Measurements from ENCODE around the gene CMPK2. TPM values are rescaled to one million over a fixed set of nuclear protein-coding genes. Genes with fewer than 3 reads are reported as not detected.

Gene CMPK2
- total RNA-seq, 1 experiment from 2014 or later = 0.69 TPM

GRCh38 chr2:6888724-6889123 lies 23.0 kb upstream of the CMPK2 start:
- Histone ChIP-seq H3K27me3 (ENCODE audit: control insufficient read depth, insufficient read depth, low read length) (no peaks in the 10 kb centered on the region), H3K36me3 (replicated peaks; ENCODE audit: control insufficient read depth, insufficient read depth, low read length) (no peaks in the 10 kb centered on the region), H3K4me3 (ENCODE audit: insufficient read depth, low read depth, low read length) (no peak overlapping the region)
- DNase-seq = no peak

DNA sequence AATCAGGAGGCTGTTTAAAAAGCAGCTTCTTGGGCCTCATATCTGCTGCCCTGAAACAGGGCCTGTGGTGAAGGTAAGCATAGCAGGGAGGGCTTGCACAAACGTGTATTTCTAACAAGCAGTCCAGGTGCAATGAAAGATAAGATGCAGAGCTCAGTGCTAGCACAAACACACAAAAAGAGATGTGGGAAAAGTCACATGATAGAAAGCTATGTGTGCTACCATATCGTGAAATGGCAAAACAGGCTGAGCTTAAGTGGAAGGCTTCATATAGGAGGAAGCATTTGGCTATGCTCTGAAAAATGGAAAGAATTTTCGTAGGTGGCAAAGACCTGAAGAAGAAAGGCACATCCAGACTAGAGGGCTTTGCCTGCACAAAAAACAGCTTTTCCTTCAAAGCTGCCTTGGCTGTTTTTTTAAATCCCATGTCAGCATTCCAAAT lies 22.1 kb upstream of the CMPK2 start:
- Histone ChIP-seq H3K36me3 (replicated peaks; ENCODE audit: control insufficient read depth, insufficient read depth, low read length) (no peaks in the 10 kb centered on the region), H3K4me3 (ENCODE audit: insufficient read depth, low read depth, low read length) (no peak overlapping the region), H3K27me3 (ENCODE audit: control insufficient read depth, insufficient read depth, low read length) (no peaks in the 10 kb centered on the region)
- no peak for DNase-seq

DNA sequence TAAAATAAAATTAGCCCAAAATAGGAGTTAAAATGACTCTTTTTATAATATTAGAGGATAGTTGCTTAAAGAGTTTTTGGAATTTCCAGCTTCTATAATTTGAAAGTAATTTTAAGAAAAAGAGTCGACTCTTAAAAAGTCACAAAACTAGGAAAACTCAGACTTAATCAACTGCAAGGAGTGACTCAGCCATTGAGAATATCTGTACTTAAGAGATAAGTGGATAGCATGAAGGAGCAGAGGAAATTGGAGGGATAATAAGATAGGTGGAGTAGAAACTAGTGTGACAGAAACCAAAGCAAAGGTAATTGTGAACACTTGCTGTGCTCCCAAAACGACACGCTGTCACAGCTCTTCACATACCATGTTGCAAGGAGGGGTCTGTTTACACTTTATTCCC lies 20.3 kb upstream of the CMPK2 start:
- Histone ChIP-seq H3K4me3 (ENCODE audit: insufficient read depth, low read depth, low read length) (no peak overlapping the region), H3K36me3 (replicated peaks; ENCODE audit: control insufficient read depth, insufficient read depth, low read length) (no peaks in the 10 kb centered on the region), H3K27me3 (ENCODE audit: control insufficient read depth, insufficient read depth, low read length) (no peaks in the 10 kb centered on the region)
- DNase-seq = no peak

GRCh38 chr2:6885551-6885950 lies 19.8 kb upstream of the CMPK2 start:
- no peak for DNase-seq
- Histone ChIP-seq H3K27me3 (ENCODE audit: control insufficient read depth, insufficient read depth, low read length) (no peaks in the 10 kb centered on the region), H3K4me3 (ENCODE audit: insufficient read depth, low read depth, low read length) (no peak overlapping the region), H3K36me3 (replicated peaks; ENCODE audit: control insufficient read depth, insufficient read depth, low read length) (no peaks in the 10 kb centered on the region)

- DNase-seq = no peak
- Histone ChIP-seq H3K36me3 (replicated peaks; ENCODE audit: control insufficient read depth, insufficient read depth, low read length) (no peaks in the 10 kb centered on the region), H3K27me3 (ENCODE audit: control insufficient read depth, insufficient read depth, low read length) (no peaks in the 10 kb centered on the region), H3K4me3 (ENCODE audit: insufficient read depth, low read depth, low read length) (no peak overlapping the region)
Measured at GRCh38 chr2:6883448-6884122, 17.9 kb upstream of the CMPK2 start.

- Histone ChIP-seq H3K36me3 (replicated peaks; ENCODE audit: control insufficient read depth, insufficient read depth, low read length) (no peaks in the 10 kb centered on the region), H3K4me3 (ENCODE audit: insufficient read depth, low read depth, low read length) (no peak overlapping the region), H3K27me3 (ENCODE audit: control insufficient read depth, insufficient read depth, low read length) (no peaks in the 10 kb centered on the region)
- DNase-seq = no peak
Measured at GRCh38 chr2:6881516-6881915, 15.8 kb upstream of the CMPK2 start.

GRCh38 chr2:6881046-6881445 lies 15.3 kb upstream of the CMPK2 start:
- H3K36me3 ChIP-seq (replicated peaks; ENCODE audit: control insufficient read depth, insufficient read depth, low read length) = no peaks in the 10 kb centered on the region
- DNase-seq = no peak

DNA sequence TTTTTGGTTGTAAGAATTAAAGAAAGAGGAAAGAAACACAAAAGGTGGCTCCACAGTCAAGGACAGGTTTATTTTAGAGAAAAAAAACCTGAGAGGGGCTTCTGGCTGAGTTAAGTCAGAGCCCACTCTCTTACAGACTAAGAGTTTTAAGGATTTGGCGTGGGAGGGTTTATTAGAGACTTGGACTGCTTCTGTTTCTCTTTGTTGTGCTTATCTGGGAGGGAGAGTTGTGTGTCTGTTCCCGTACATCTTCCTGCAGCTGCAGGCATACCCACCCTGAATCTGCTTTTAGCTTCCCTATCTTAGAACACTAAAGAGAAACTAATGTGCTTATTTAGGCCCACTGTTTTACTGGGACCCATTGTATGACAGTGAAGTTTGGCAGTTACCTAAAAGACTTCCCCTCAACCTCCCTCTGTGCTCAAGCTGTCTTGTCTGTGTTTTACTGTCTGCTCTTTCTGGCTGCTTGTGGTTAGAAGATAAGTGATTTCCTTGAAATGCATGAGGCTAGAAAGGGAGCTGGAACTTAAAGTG lies 14.6 kb upstream of the CMPK2 start:
- DNase-seq = no peak
- no peaks in the 10 kb centered on the region for H3K27me3 ChIP-seq (ENCODE audit: control insufficient read depth, insufficient read depth, low read length)
- H3K36me3 ChIP-seq (replicated peaks; ENCODE audit: control insufficient read depth, insufficient read depth, low read length) = no peaks in the 10 kb centered on the region
- no peak overlapping the region for H3K4me3 ChIP-seq (ENCODE audit: insufficient read depth, low read depth, low read length)

More at GRCh38 chr2:6881046-6881445, 15.3 kb upstream of the CMPK2 start:
- H3K4me3 ChIP-seq (ENCODE audit: insufficient read depth, low read depth, low read length) = no peak overlapping the region
- H3K27me3 ChIP-seq (ENCODE audit: control insufficient read depth, insufficient read depth, low read length) = no peaks in the 10 kb centered on the region

DNA sequence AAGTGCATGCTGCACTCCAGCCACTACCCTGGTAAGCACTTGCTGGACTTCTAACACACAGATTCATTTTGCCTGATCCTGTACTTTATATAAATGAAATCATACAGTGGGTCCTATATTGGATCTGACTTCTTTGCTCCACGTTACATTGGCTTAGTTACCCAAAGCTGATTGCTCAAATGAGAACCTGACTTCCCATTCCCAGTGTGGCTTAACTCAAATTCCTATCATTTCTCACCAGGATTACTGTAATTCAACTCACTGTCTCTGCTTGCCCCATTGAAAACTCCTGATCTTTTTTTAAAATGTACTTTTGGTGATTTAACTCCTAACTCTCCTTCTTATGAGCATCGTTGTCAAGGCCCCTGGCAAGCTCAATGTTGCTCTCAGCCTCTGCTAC lies 13.3 kb upstream of the CMPK2 start:
- no peaks in the 10 kb centered on the region for H3K27me3 ChIP-seq (ENCODE audit: control insufficient read depth, insufficient read depth, low read length)
- no peak for DNase-seq
- no peak overlapping the region for H3K4me3 ChIP-seq (ENCODE audit: insufficient read depth, low read depth, low read length)
- no peaks in the 10 kb centered on the region for H3K36me3 ChIP-seq (replicated peaks; ENCODE audit: control insufficient read depth, insufficient read depth, low read length)

- Histone ChIP-seq H3K4me3 (ENCODE audit: insufficient read depth, low read depth, low read length) (no peak overlapping the region), H3K27me3 (ENCODE audit: control insufficient read depth, insufficient read depth, low read length) (no peaks in the 10 kb centered on the region), H3K36me3 (replicated peaks; ENCODE audit: control insufficient read depth, insufficient read depth, low read length) (no peaks in the 10 kb centered on the region)
- DNase-seq = no peak
Measured at GRCh38 chr2:6878549-6878948, 12.8 kb upstream of the CMPK2 start.

GRCh38 chr2:6877402-6878304 lies 11.9 kb upstream of the CMPK2 start, which contains the start of gene RSAD2:
Gene RSAD2 (plus strand): TSS chr2:6877777. CDS start chr2:6877801, 24 bp downstream.
- no peak for DNase-seq
- Histone ChIP-seq H3K36me3 (replicated peaks; ENCODE audit: control insufficient read depth, insufficient read depth, low read length) (no peaks in the 10 kb centered on the region), H3K4me3 (ENCODE audit: insufficient read depth, low read depth, low read length) (no peak within 1 kb of the TSS), H3K27me3 (ENCODE audit: control insufficient read depth, insufficient read depth, low read length) (no peaks in the 10 kb centered on the region)

GRCh38 chr2:6876309-6876708 lies 10.6 kb upstream of the CMPK2 start:
- DNase-seq = no peak
- Histone ChIP-seq H3K36me3 (replicated peaks; ENCODE audit: control insufficient read depth, insufficient read depth, low read length) (no peaks in the 10 kb centered on the region), H3K27me3 (ENCODE audit: control insufficient read depth, insufficient read depth, low read length) (no peaks in the 10 kb centered on the region), H3K4me3 (ENCODE audit: insufficient read depth, low read depth, low read length) (no peak overlapping the region)

DNA sequence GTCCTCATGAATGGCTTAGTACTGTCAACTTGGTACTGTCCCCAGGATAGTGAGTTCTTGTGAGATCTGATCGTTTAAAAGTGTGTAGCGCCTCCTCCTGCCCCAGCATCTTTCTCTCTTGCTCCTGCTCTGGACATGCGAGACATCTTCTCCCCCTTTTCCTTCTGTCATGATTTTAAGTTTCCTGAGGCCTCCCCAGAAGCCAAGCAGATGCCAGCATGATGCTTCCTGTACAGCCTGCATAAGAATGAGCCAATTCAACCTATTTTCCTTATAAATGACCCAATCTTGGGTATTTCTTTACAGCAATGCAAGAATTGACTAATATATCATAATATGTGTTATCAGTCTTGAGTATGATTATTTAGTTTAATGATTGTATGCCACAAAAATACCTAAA lies 8.3 kb upstream of the CMPK2 start:
- no peak for DNase-seq
- no peaks in the 10 kb centered on the region for H3K36me3 ChIP-seq (replicated peaks; ENCODE audit: control insufficient read depth, insufficient read depth, low read length)

DNA sequence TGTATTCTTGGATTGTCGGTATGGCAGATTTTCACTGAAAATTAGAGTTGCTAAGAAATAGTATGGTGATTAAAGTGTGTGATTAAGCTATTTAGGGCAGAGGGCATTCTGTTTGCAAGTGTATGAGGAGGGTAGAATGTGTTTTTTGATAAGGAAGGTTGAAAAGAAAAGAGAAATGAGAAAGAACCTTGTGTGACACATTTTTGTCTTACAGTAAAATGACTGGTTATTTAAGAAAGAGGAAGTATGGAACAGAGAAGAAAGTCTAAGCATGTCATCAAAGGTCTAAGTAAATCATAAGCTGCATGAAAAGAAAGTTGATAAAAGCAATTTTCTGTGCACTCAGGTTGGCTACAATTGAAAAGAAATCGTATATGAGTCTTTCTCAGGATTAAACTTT lies 6.7 kb upstream of the CMPK2 start:
- no peaks in the 10 kb centered on the region for H3K36me3 ChIP-seq (replicated peaks; ENCODE audit: control insufficient read depth, insufficient read depth, low read length)
- H3K4me3 ChIP-seq (ENCODE audit: insufficient read depth, low read depth, low read length) = no peak overlapping the region
- peaks cover 1% of the 10 kb centered on the region; the same call in 1 of the 2 replicates for H3K27me3 ChIP-seq (ENCODE audit: control insufficient read depth, insufficient read depth, low read length)
- DNase-seq = no peak

More for the DNA sequence above, 8.3 kb upstream of the CMPK2 start:
- H3K27me3 ChIP-seq (ENCODE audit: control insufficient read depth, insufficient read depth, low read length) = no peaks in the 10 kb centered on the region
- no peak overlapping the region for H3K4me3 ChIP-seq (ENCODE audit: insufficient read depth, low read depth, low read length)

- DNase-seq = no peak
- H3K27me3 ChIP-seq (ENCODE audit: control insufficient read depth, insufficient read depth, low read length) = peaks cover 34% of the 10 kb centered on the region
- H3K4me3 ChIP-seq (ENCODE audit: insufficient read depth, low read depth, low read length) = no peak overlapping the region
- no peaks in the 10 kb centered on the region for H3K36me3 ChIP-seq (replicated peaks; ENCODE audit: control insufficient read depth, insufficient read depth, low read length)
Measured at GRCh38 chr2:6866982-6867381, 1.3 kb upstream of the CMPK2 start.

Data from H7 (cell line).